Activated T-cell treated with anti-CD3 and anti-CD28 coated beads, Interleukin-2, amount 50 U/mL, for 72 hours (primary cell): Measurements from ENCODE around the gene HCN3. TPM values are rescaled to one million over a fixed set of nuclear protein-coding genes. Genes with fewer than 3 reads are reported as not detected.
"Not testable (repeated sequence)": the region's sequence is repeated elsewhere in the genome, so short reads cannot be mapped to it uniquely, and the experiment has no call there.

Experiments
- ATAC-seq, 2 donors: fragments of 150-1000 bp; cut with Tn5 transposase; replicated peaks in 1 of 2; 2 replicates each; pipeline ENCODE4 v1.10.0; 2021; ENCODE audit warnings: moderate library complexity in 2 of 2, mild to moderate bottlenecking in 1 of 2
- DNase-seq, 2 donors: peaks; one replicate each; pipeline ENCODE4 v3.0.0; 2021 to 2022; ENCODE audit warnings: mixed read lengths in 1 of 2
- H3K27ac Mint-ChIP-seq: one replicate; pipeline ENCODE4 v1.8.0; 2022; ENCODE audit warnings: mild to moderate bottlenecking, moderate library complexity, mixed read lengths
- H3K27me3 Mint-ChIP-seq: one replicate; pipeline ENCODE4 v1.8.0; 2022; ENCODE audit warnings: low read depth, mixed read lengths
- H3K36me3 Mint-ChIP-seq, 2 donors: one replicate each; pipeline ENCODE4 v1.8.0; 2022; ENCODE audit warnings: mixed read lengths in 2 of 2, mild to moderate bottlenecking in 1 of 2; ENCODE audit not compliant: insufficient read depth in 2 of 2
- H3K4me1 Mint-ChIP-seq: one replicate; pipeline ENCODE4 v1.8.0; 2022; ENCODE audit warnings: low read depth, mixed read lengths
- H3K4me3 Mint-ChIP-seq, 2 donors: one replicate each; pipeline ENCODE4 v1.8.0; 2022; ENCODE audit warnings: mild to moderate bottlenecking in 2 of 2, mixed read lengths in 2 of 2, moderate library complexity in 2 of 2
- H3K9me3 Mint-ChIP-seq, 2 donors: one replicate each; pipeline ENCODE4 v1.8.0; 2022; ENCODE audit warnings: mixed read lengths in 2 of 2
- total RNA-seq, 2 donors: library from RNA; stranded (reverse); gene quantifications; one replicate each; pipeline ENCODE4 v1.2.3, GENCODE V29; 2022

Gene HCN3
- total RNA-seq, 2 donors from 2014 or later, result 3.6 to 4.1 TPM

- ATAC-seq, H3K36me3 Mint-ChIP-seq, DNase-seq, H3K9me3 Mint-ChIP-seq, H3K27ac Mint-ChIP-seq, H3K27me3 Mint-ChIP-seq, H3K4me3 Mint-ChIP-seq: not testable (repeated sequence)
- H3K4me1 Mint-ChIP-seq, result peaks cover 43% of the 10 kb centered on the region
Measured at GRCh38 chr1:155246796-155247195, 30.5 kb upstream of the HCN3 start.

- H3K4me1 Mint-ChIP-seq, result peaks cover 32% of the 10 kb centered on the region
- no peak for DNase-seq
- no peaks in the 10 kb centered on the region for H3K9me3 Mint-ChIP-seq
- H3K27me3 Mint-ChIP-seq, result no peaks in the 10 kb centered on the region
- no peak for ATAC-seq
- H3K27ac Mint-ChIP-seq, result no peak overlapping the region
- peaks cover 2 to 5% of the 10 kb centered on the region in 2 donors for H3K36me3 Mint-ChIP-seq
- no peak overlapping the region for H3K4me3 Mint-ChIP-seq
Measured at GRCh38 chr1:155247667-155248553, 29.4 kb upstream of the HCN3 start.

- Mint-ChIP-seq H3K27ac (no peak overlapping the region), H3K36me3 (peaks cover 2 to 4% of the 10 kb centered on the region in 2 donors), H3K27me3 (no peaks in the 10 kb centered on the region), H3K4me1 (peaks cover 30% of the 10 kb centered on the region), H3K4me3 (peak overlapping the region; percentile 73 to 79), H3K9me3 (no peaks in the 10 kb centered on the region)
- DNase-seq, result no peak
- peak; percentile 53 to 59 for ATAC-seq
Measured at GRCh38 chr1:155250246-155250632, 27.0 kb upstream of the HCN3 start.

GRCh38 chr1:155250633-155251449, 26.4 kb upstream of the HCN3 start:
- no peaks in the 10 kb centered on the region for H3K9me3 Mint-ChIP-seq
- H3K27ac Mint-ChIP-seq, result no peak overlapping the region
- peak; percentile 96 to 97 for ATAC-seq
- no peaks in the 10 kb centered on the region for H3K27me3 Mint-ChIP-seq
- peaks cover 2 to 4% of the 10 kb centered on the region in 2 donors for H3K36me3 Mint-ChIP-seq
- peak overlapping the region; percentile 73 for H3K4me3 Mint-ChIP-seq
- peaks cover 30% of the 10 kb centered on the region for H3K4me1 Mint-ChIP-seq
- peak; percentile 98 to 99 for DNase-seq

DNA sequence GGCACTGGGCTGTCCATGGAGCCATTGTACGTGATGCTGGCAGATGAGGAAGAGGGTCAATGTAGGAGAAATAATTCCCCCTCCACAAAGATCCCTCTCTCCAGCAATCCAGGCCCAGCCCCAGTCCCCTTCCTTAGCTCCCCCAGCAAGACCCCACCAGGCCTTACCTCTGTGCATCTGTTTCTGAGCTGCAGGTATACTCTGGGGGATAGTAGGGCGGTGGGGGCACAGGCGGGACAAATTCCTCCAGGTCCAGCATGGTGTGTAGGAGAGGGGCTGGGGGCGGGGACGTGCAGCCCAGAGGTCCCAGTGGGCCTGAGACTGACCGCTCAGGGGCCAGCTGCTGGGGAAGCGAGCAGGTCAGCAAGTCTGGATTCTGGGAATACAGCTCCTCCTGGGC, 25.7 kb upstream of the HCN3 start:
- Mint-ChIP-seq H3K27ac (no peak overlapping the region), H3K36me3 (peaks cover under 1 to 2% of the 10 kb centered on the region in 2 donors), H3K9me3 (no peaks in the 10 kb centered on the region), H3K4me3 (no peak overlapping the region), H3K27me3 (no peaks in the 10 kb centered on the region), H3K4me1 (peaks cover 34% of the 10 kb centered on the region)
- DNase-seq (no peak), ATAC-seq (no peak)

GRCh38 chr1:155253208-155253607, 24.1 kb upstream of the HCN3 start:
- Mint-ChIP-seq H3K4me3 (peak overlapping the region; percentile 85 to 92), H3K27me3 (no peaks in the 10 kb centered on the region), H3K4me1 (peaks cover 39% of the 10 kb centered on the region), H3K27ac (no peak overlapping the region), H3K36me3 (peaks cover 3 to 7% of the 10 kb centered on the region in 2 donors), H3K9me3 (no peaks in the 10 kb centered on the region)
- DNase-seq, result no peak
- no peak for ATAC-seq

DNA sequence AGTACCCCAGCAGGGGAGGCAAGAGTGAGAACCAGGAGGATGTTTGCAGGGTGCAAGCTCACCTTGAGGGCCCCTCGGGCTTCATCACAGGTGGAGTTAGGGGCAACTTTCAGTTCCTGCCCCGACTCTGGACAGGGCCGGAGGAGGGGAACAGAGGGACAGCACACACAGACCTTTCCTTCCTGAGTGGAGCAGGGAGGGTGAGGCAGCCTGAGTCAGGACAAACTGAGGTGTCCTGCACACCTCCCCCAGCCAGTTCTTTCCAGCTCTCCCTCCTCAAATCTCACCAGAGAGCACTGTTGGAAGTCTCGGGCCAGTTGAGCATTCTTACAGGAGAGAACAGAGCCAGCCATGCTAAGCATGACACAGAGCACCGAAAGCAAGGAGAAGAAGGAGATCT, 23.5 kb upstream of the HCN3 start:
- Mint-ChIP-seq H3K9me3 (no peaks in the 10 kb centered on the region), H3K4me1 (peaks cover 39% of the 10 kb centered on the region)

GRCh38 chr1:155254228-155254713, 23.0 kb upstream of the HCN3 start:
- H3K36me3 Mint-ChIP-seq, result peaks cover 3 to 13% of the 10 kb centered on the region in 2 donors
- peak overlapping the region; percentile 85 to 92 for H3K4me3 Mint-ChIP-seq
- H3K27me3 Mint-ChIP-seq, result no peaks in the 10 kb centered on the region
- no peak for ATAC-seq
- H3K4me1 Mint-ChIP-seq, result peaks cover 39% of the 10 kb centered on the region
- no peak for DNase-seq
- H3K27ac Mint-ChIP-seq, result peak overlapping the region; percentile 57
- no peaks in the 10 kb centered on the region for H3K9me3 Mint-ChIP-seq

More for the DNA sequence above, 23.5 kb upstream of the HCN3 start:
- no peaks in the 10 kb centered on the region for H3K27me3 Mint-ChIP-seq
- H3K36me3 Mint-ChIP-seq, result peaks cover 3 to 11% of the 10 kb centered on the region in 2 donors
- DNase-seq, result no peak
- peak overlapping the region; percentile 85 to 92 for H3K4me3 Mint-ChIP-seq
- no peak for ATAC-seq
- no peak overlapping the region for H3K27ac Mint-ChIP-seq

GRCh38 chr1:155254714-155255242, 22.5 kb upstream of the HCN3 start:
- H3K27ac Mint-ChIP-seq, result no peak overlapping the region
- ATAC-seq, result peak in 1 of 2 donors; percentile 3
- no peaks in the 10 kb centered on the region for H3K9me3 Mint-ChIP-seq
- peak overlapping the region; percentile 85 to 92 for H3K4me3 Mint-ChIP-seq
- H3K4me1 Mint-ChIP-seq, result peaks cover 39% of the 10 kb centered on the region
- no peaks in the 10 kb centered on the region for H3K27me3 Mint-ChIP-seq
- no peak for DNase-seq
- H3K36me3 Mint-ChIP-seq, result peaks cover 3 to 15% of the 10 kb centered on the region in 2 donors

DNA sequence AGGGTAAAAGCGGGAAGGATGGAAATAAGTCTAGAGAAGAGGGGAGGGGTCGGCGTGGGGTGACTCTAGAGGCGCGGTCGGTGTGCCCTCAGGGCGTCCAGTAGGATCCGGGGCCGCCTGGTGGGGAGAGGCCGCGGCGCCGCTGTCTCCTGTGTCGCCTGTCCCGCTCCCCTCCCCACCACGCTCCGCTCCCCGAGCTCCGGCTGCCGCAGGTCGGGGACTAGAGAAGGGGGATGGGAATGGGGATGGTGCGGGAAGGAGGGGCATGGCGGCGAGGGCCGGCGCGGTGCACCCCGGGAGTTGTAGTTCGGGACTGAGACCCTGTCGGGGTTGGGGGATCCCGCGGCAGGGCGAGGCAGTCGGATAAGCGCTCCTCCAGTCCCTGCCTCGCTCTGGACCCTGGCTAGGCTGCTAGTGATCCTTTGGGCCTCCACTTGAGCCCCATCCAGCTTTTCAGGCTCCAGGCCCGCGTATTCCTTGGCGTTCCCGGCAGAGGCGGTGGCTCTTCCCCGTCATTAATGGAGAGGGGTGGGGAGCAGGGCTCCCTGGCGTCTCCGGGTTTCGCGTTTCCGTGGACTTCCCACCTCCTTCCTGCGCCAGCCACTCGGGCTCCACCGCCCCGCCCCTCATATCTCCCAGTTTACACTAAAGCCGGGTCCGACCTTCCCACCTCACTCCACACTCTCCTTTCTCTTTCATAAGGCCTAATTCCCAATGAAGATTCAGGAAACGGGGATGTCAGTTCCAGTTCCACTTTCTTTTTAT, 21.8 kb upstream of the HCN3 start, which contains the start of gene ENTREP3:
TSS of gene ENTREP3 (minus strand) at position 241 of the 765 bp plus-strand sequence. CDS start 606 bp downstream, outside the sequence.
- H3K27ac Mint-ChIP-seq, result peak within 1 kb of the TSS; percentile 78
- H3K27me3 Mint-ChIP-seq, result no peaks in the 10 kb centered on the region
- H3K36me3 Mint-ChIP-seq, result peaks cover 6 to 20% of the 10 kb centered on the region in 2 donors
- ATAC-seq, result peak; percentile 71 to 72
- no peaks in the 10 kb centered on the region for H3K9me3 Mint-ChIP-seq
- peaks cover 44% of the 10 kb centered on the region for H3K4me1 Mint-ChIP-seq
- H3K4me3 Mint-ChIP-seq, result peak within 1 kb of the TSS; percentile 85 to 92
- DNase-seq, result peak; percentile 85 to 87

DNA sequence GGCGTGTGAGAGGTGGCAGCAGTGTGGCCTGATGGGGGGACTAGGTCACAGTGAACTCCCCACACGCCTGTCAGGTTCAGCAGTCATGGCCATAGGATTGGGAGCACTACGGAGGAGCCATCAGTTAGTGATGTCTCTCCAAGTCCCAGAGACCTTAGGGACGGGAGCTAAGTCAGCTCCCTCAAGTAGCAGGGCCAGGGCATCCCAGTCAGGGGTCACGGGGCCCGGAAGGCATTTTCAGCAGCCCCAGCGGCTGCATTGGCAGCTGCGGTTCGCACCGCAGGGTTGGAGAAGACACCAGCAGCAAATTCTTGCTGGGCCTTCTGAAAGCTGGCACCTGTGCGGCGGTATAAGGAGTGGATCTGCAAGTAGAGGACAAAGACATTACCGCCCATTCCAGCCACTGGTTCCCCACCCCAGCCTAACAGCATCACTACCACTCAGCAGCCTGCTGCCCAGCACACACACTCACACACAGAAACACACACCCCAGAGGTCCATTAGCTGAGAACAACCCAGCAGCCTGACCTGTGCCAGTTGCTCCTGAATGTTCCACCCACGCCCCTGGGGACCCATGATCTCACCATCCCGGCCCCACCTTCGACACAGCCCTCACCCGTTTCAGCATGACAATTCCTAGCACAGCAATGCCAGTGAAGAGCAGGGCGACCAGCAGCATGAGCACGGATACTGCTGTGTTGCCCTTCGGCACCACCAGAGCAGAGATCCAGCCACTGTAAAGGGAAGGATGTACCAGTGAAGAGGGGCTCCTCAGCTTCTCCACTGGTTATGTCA, 21.0 kb upstream of the HCN3 start:
- Mint-ChIP-seq H3K27ac (peak overlapping the region; percentile 78), H3K36me3 (peaks cover 8 to 23% of the 10 kb centered on the region in 2 donors), H3K4me3 (peak overlapping the region; percentile 85 to 92), H3K4me1 (peaks cover 47% of the 10 kb centered on the region), H3K9me3 (no peaks in the 10 kb centered on the region), H3K27me3 (no peaks in the 10 kb centered on the region)
- DNase-seq (no peak), ATAC-seq (no peak)
